22Rv1 (cell line): ENCODE measurements around the gene ICA1.

ENCODE experiments used
- H3K27ac ChIP-seq: fragments of 450-650 bp; 2 replicates; pipeline ENCODE4 v1.5.1; 2017
- ZFX ChIP-seq: fragments of 450-650 bp; IDR thresholded peaks from 2 replicates; pipeline ENCODE4 v1.6.1; 2017; ENCODE audit warnings: antibody characterized with exemption, borderline replicate concordance
- TF ChIP-seq, protein P1 (sequence below): fragments of 450-650 bp; IDR thresholded peaks from 2 replicates; pipeline ENCODE4 v1.5.1; 2017; ENCODE audit warnings: mild to moderate bottlenecking

Gene ICA1

DNA sequence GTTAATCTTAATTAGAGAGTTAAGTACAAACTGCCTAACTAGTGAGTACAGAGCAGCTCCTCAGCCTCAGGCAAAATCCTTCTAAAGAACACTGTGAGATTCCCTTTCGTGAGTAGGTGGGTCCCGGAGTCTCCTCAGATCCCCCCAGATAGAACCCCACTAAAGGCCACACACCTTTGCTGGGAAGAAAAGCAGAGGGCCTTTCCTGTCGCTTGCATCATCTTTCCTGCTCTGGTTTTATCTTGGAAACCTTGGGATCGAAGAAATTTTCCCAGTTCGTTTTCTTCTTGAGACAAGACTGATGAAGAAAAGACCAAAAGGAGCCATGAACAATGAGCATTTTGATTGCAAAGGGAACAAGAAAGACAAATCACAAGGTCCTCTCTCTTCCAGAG is 40.9 kb downstream of the ICA1 start:
- TF ChIP-seq ZFX, result no peak
- TF ChIP-seq, protein P1, sequence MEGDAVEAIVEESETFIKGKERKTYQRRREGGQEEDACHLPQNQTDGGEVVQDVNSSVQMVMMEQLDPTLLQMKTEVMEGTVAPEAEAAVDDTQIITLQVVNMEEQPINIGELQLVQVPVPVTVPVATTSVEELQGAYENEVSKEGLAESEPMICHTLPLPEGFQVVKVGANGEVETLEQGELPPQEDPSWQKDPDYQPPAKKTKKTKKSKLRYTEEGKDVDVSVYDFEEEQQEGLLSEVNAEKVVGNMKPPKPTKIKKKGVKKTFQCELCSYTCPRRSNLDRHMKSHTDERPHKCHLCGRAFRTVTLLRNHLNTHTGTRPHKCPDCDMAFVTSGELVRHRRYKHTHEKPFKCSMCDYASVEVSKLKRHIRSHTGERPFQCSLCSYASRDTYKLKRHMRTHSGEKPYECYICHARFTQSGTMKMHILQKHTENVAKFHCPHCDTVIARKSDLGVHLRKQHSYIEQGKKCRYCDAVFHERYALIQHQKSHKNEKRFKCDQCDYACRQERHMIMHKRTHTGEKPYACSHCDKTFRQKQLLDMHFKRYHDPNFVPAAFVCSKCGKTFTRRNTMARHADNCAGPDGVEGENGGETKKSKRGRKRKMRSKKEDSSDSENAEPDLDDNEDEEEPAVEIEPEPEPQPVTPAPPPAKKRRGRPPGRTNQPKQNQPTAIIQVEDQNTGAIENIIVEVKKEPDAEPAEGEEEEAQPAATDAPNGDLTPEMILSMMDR, result no peak
- H3K27ac ChIP-seq, result no peak overlapping the region

DNA sequence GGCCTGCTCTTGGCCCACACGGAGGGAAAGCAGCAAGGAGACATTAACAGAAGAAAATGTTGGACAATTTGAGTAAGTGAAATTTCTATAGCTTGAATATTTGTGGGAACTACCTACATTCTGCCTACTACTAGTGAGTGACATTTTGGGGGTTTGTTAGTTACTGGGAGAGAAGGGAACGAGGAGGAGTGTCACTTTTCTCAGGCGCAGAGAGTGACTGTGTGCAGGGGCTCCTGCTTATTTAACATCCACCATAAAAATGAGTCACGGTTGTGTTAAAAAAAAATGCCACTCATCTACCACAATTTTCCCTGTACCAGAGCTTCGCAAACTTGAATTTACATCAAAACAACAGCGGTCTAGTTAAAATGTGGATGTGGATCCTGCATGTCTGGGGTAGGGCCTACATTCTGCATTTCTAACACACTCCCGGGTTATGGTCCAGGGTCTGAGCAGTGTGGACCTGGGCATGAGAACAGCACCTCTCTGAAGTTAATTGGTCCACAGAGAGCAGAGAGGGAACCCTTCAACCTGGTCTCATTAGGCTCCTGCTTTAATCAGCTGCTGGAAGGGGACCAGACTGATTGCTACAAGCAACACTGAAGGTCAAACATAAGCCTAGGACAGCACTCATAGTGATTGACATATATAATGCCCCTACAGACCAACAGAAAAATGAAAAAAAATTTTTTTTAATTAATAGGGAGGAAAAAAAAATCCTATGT is 41.4 kb downstream of the ICA1 start:
- TF ChIP-seq ZFX, result no peak
- TF ChIP-seq, protein P1, result no peak
- H3K27ac ChIP-seq, result no peak overlapping the region

DNA sequence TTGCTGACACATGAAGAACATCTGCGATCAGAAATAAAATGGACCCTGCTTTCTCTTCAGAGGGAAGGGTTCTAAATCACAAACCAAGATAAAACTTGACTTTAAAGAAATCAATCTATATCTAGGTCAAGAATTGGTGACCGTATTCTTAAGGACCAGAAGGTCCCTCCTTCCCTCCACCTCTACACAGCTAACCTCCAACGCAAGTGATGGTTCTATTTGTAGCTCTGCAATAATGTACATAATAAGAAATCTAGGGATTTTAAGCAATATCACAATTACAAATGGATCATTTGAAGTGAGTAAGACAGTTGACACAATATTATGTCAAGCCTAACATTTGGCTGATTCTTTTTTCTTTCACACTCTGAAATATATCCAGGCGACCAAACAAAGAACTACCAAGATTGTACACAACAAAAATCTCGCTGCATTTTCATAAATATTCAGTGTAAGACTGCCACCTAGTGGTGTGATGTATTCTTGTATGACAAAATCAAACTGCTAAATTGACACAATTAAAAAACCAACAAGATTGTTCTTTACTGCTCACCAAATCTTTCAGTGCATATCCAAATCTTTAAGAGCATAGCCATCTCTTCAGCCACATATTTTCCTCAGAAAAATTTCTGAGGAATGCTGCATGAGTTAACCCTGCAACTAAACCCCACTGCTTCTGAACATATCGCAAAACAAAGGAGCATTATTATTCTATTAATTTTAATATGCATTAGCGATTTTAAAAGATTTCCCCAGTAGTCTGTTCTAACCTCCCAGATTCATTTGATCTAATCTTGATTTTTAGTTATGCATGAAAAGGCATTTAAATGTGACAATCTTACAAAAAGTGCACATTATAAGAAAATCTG is 44.5 kb downstream of the ICA1 start:
- no peak for TF ChIP-seq ZFX
- TF ChIP-seq, protein P1, result peak; percentile 87
- no peak overlapping the region for H3K27ac ChIP-seq

DNA sequence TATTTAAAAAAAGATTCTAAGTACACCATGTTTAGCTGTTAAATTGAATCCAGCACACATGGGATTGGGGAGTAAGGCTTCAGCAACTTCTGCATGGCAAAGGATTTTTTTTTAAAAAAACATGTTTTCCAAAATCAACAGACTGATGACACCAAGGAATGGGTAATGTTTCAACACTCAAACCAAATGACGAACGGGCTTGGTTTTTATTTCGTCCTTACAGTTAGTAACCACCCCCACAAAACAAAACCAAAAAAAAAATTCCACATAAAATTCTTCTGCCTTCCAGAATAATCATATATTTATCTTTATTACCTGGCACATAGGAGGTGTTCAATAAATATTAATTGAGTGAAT is 45.7 kb downstream of the ICA1 start:
- no peak overlapping the region for H3K27ac ChIP-seq
- TF ChIP-seq, protein P1, result no peak
- no peak for TF ChIP-seq ZFX

DNA sequence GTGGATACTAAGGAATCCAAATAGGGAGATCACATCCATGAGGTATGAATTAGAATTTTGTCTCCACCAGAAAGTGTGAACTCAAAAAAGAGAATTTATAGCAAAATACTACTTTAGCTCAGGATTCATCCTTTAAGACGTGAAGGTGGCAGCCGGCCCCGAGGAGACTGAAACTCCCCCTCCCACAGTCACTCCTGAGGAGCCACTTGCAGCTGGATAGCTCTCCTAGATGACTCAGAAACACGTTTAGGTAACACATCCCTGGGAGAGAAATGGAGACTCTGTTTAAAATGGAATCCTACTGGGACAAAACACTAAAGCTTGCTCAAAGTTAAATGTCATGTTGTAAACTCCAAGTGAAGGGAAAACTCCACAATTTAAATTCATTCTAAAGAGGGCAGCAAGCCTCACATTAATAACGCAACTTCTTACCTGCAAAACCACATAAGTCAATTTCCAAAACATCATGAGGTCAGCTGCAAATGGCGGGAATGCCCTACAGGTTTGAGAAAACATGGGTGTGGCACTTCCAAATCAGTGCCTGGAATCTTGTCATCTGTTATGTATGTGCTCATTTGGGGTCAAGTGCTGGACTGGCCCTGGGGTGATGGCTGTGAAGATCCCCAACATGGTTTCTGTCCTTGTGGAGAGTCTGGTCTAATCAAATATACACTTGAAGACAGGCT is 46.2 kb downstream of the ICA1 start:
- TF ChIP-seq, protein P1, result no peak
- TF ChIP-seq ZFX, result no peak
- no peak overlapping the region for H3K27ac ChIP-seq

DNA sequence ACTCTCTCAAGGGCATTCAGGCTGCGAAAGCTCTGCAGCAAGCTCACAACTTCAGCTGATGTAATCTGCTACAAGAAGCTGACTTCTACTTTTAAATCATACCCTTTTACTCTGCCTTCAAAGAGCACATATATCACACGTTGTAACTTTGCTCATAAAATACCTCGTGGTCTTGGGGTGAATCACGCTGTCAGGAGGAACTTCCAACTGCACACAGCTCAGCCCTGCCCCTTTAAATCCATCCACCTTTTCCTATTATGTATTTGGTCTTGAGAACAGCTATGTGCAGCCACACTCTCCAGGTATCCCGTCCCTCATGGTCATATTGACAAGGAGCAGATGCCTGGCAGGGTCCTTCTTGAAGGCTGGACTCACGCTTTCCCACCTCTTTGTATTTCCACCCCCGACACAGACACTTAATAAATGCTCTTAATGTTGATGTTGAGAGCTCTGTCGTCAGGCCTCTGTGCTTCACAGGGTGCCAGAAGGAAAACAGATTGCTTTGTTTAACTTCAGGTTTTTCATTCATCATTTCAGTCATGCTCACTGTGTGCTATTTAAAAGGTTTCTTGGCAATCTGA is 47.6 kb downstream of the ICA1 start:
- no peak overlapping the region for H3K27ac ChIP-seq
- no peak for TF ChIP-seq ZFX
- TF ChIP-seq, protein P1, result no peak
